ENCODE results near the gene CCDC85C. TPM values are rescaled to one million over a fixed set of nuclear protein-coding genes. Genes with fewer than 3 reads are reported as not detected.

CCDC85C gene
- total and polyA plus RNA-seq, 2 of the 4 experiments (the other 2 are of a cell fraction), result 16.0 to 19.0 TPM

DNA sequence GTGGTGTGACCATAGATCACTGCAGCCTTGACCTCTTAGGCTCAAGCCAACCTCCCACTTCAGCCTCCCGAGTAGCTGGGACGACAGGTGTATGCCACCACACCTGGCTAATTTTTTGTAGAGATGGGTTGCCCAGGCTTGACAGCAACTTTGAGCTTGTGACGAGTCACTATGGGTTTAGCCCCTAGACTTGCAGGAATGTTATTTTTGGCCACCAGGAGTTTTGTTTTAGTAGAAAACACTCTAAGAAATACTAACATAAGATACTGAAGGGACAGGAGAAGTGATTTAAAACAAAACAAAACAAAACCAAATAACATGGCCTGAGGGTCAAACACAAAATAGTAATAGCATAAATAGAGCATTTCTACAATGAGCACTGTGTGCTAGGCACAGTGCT lies 149.8 kb downstream of the CCDC85C start:
- CTCF ChIA-PET, result interaction anchor here (0.7 to 1.2 kb wide), 2 partner anchors 38 to 65 kb away, joined by 3 read pairs; no protein-coding TSS in a partner anchor
- Histone ChIP-seq H3K9me3 (ENCODE audit: control insufficient read depth, insufficient read depth, low read length) (no peaks in the 10 kb centered on the region), H4K5ac (ENCODE audit: low read depth, low read length) (no peak overlapping the region), H4K8ac (ENCODE audit: low read depth in 2 of 2, low read length in 2 of 2) (no peak overlapping the region), H2BK5ac (ENCODE audit: low read depth, low read length, poor library complexity, severe bottlenecking) (no peak overlapping the region), H3K27me3 (ENCODE audit: control insufficient read depth, insufficient read depth, low read length) (no peaks in the 10 kb centered on the region), H2BK20ac (ENCODE audit: low read depth, low read length) (no peak overlapping the region), H3K56ac (ENCODE audit: extremely low read depth, insufficient read depth, low read length) (no peak overlapping the region), H3K9me1 (ENCODE audit: insufficient read depth, low read length) (peaks cover 2% of the 10 kb centered on the region), H3K4me2 (ENCODE audit: low read depth, low read length) (no peak overlapping the region), H3K79me1 (ENCODE audit: low read depth in 1 of 2, low read length in 2 of 2) (peaks cover 9 to 22% of the 10 kb centered on the region in 2 experiments), H4K91ac (ENCODE audit: insufficient read depth, low read depth, low read length) (no peak overlapping the region), H3K4ac (ENCODE audit: low read depth, low read length) (no peak overlapping the region), H3K23ac (ENCODE audit: low read depth, low read length) (no peak overlapping the region), H2BK15ac (ENCODE audit: low read depth, low read length) (no peak overlapping the region), H2AK5ac (ENCODE audit: low read depth, low read length) (no peak overlapping the region), H3K27ac (ENCODE audit: insufficient read depth, low read length) (no peak overlapping the region), H2AFZ (replicated peaks; ENCODE audit: low read length, poor library complexity) (no peak overlapping the region), H3K18ac (ENCODE audit: low read depth, low read length) (no peak overlapping the region), H4K20me1 (ENCODE audit: insufficient read depth, low read length) (no peaks in the 10 kb centered on the region; the same call in 1 of the 2 replicates), H2AK9ac (replicated peaks; ENCODE audit: low read depth, low read length, poor library complexity) (no peak overlapping the region), H3K4me3 (ENCODE audit: insufficient read depth, low read depth, low read length) (no peak overlapping the region), H2BK120ac (ENCODE audit: low read depth, low read length) (no peak overlapping the region), H3K14ac (replicated peaks; ENCODE audit: low read depth, low read length) (no peak overlapping the region), H3K4me1 (ENCODE audit: control insufficient read depth, insufficient read depth, low read length) (peaks cover 8% of the 10 kb centered on the region; the same call in 1 of the 2 replicates), H3K9ac (ENCODE audit: low read depth, low read length) (no peak overlapping the region), H3K36me3 (ENCODE audit: control insufficient read depth, insufficient read depth, low read length) (peaks cover 13% of the 10 kb centered on the region)
- POLR2A ChIA-PET (ENCODE audit: unreplicated experiment), result interaction anchor here (0.7 kb wide), 1 partner anchor 18 kb away, joined by 3 read pairs; no protein-coding TSS in a partner anchor
- ATAC-seq (ENCODE audit: low read depth) (peak; percentile 45; the same call in 1 of the 2 replicates), DNase-seq (no peak)
- TF ChIP-seq RAD21 (IDR thresholded peaks at IDR 0.05; ENCODE audit: low read length), result no peak
- no peak for TF ChIP-seq MAFK (IDR thresholded peaks at IDR 0.05; ENCODE audit: low read depth, low read length)
- TF ChIP-seq NFE2L2 (IDR thresholded peaks at IDR 0.05; ENCODE audit: low read depth, low read length), result no peak
- TF ChIP-seq MXI1 (IDR thresholded peaks at IDR 0.05; ENCODE audit: borderline replicate concordance, low read depth, low read length), result no peak
- no peak for TF ChIP-seq RCOR1 (IDR thresholded peaks at IDR 0.05; ENCODE audit: insufficient replicate concordance, low read length)
- TF ChIP-seq POLR2A (IDR thresholded peaks at IDR 0.05; ENCODE audit: low read depth, low read length), result no peak
- no peak for TF ChIP-seq RFX5 (IDR thresholded peaks at IDR 0.05; ENCODE audit: low read depth, low read length)
- TF ChIP-seq CTCF (conservative IDR thresholded peaks at IDR 0.05; ENCODE audit: low read depth, low read length), result no peak
- no peak for TF ChIP-seq ELK1 (IDR thresholded peaks at IDR 0.05; ENCODE audit: borderline replicate concordance, low read depth, low read length)
- no TSS peak for BruUV-seq (replicated peaks)
- in situ Hi-C loops (cut with MboI; ENCODE audit: low sequenced_read_pairs), result no loop called here
- WGBS, 2 experiments (ENCODE audit: extremely low coverage in 2 of 2, insufficient read length in 1 of 2), result no CpG with 5 or more reads among the region's 3 CpGs
- dilution Hi-C loops (cut with HindIII; ENCODE audit: low sequenced_read_pairs, unreplicated experiment), result no loop called here
- intact Hi-C loops (cut with micrococcal nuclease), result no loop called here
